ENCODE measurements around the gene DGKI. TPM values are rescaled to one million over a fixed set of nuclear protein-coding genes. Genes with fewer than 3 reads are reported as not detected.

DGKI gene
- total RNA-seq, 1 experiment from 2014 or later, result not detected

DNA sequence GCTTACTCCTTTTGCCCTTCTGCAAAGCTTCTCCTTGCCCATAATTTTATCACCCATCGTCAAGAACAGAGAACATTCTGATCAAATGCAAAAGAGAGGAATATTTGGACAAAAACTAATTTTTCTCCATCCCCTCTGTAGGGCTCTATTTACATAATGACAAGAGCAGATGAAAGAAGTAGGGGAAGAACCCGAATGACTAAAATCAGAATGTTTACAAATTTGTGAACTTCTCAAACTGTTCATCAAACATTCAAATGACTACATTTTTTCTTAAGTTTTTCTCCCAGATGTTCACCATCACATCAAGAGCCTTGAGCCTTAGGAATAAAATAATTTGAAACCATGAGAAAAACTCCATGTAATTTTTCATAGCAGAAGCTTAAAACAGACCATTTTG is 119.4 kb downstream of the DGKI start:
- H3K4me3 ChIP-seq (ENCODE audit: low read depth in 2 of 2, low read length in 2 of 2), result no peak overlapping the region
- no peaks in the 10 kb centered on the region for H3K4me1 ChIP-seq (ENCODE audit: control insufficient read depth, insufficient read depth, low read length)
- H3K27ac ChIP-seq (ENCODE audit: low read length), result no peak overlapping the region
- POLR2A ChIA-PET, result no interaction called here
- no peak for ATAC-seq
- in situ Hi-C loops (cut with HindIII; ENCODE audit: low pct_unique_long_range_greater_than_20kb, low sequenced_read_pairs) (no loop called here), intact Hi-C loops (cut with micrococcal nuclease; ENCODE audit: unreplicated experiment) (no loop called here)
- DNase-seq (ENCODE audit: low read depth, low spot score), result no peak
- CTCF ChIA-PET, result no interaction called here
- peaks cover 4% of the 10 kb centered on the region for H3K27me3 ChIP-seq (ENCODE audit: control insufficient read depth, insufficient read depth, low read length)
- TF ChIP-seq, protein P1, sequence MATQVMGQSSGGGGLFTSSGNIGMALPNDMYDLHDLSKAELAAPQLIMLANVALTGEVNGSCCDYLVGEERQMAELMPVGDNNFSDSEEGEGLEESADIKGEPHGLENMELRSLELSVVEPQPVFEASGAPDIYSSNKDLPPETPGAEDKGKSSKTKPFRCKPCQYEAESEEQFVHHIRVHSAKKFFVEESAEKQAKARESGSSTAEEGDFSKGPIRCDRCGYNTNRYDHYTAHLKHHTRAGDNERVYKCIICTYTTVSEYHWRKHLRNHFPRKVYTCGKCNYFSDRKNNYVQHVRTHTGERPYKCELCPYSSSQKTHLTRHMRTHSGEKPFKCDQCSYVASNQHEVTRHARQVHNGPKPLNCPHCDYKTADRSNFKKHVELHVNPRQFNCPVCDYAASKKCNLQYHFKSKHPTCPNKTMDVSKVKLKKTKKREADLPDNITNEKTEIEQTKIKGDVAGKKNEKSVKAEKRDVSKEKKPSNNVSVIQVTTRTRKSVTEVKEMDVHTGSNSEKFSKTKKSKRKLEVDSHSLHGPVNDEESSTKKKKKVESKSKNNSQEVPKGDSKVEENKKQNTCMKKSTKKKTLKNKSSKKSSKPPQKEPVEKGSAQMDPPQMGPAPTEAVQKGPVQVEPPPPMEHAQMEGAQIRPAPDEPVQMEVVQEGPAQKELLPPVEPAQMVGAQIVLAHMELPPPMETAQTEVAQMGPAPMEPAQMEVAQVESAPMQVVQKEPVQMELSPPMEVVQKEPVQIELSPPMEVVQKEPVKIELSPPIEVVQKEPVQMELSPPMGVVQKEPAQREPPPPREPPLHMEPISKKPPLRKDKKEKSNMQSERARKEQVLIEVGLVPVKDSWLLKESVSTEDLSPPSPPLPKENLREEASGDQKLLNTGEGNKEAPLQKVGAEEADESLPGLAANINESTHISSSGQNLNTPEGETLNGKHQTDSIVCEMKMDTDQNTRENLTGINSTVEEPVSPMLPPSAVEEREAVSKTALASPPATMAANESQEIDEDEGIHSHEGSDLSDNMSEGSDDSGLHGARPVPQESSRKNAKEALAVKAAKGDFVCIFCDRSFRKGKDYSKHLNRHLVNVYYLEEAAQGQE (IDR thresholded peaks at IDR 0.05; ENCODE audit: insufficient read depth in 1 of 2, low read depth in 2 of 2, low read length in 1 of 2), result no peak
- TF ChIP-seq TCF7L2 (IDR thresholded peaks at IDR 0.05; ENCODE audit: low read depth, low read length) (no peak), SIN3A (IDR thresholded peaks at IDR 0.05; ENCODE audit: borderline replicate concordance, insufficient read depth, low read depth, low read length) (no peak), POLR2AphosphoS5 (IDR thresholded peaks at IDR 0.05; ENCODE audit: low read depth, low read length) (no peak)
- TF ChIP-seq, protein P2, sequence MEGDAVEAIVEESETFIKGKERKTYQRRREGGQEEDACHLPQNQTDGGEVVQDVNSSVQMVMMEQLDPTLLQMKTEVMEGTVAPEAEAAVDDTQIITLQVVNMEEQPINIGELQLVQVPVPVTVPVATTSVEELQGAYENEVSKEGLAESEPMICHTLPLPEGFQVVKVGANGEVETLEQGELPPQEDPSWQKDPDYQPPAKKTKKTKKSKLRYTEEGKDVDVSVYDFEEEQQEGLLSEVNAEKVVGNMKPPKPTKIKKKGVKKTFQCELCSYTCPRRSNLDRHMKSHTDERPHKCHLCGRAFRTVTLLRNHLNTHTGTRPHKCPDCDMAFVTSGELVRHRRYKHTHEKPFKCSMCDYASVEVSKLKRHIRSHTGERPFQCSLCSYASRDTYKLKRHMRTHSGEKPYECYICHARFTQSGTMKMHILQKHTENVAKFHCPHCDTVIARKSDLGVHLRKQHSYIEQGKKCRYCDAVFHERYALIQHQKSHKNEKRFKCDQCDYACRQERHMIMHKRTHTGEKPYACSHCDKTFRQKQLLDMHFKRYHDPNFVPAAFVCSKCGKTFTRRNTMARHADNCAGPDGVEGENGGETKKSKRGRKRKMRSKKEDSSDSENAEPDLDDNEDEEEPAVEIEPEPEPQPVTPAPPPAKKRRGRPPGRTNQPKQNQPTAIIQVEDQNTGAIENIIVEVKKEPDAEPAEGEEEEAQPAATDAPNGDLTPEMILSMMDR (IDR thresholded peaks at IDR 0.05), result no peak
- H3K9me3 ChIP-seq (ENCODE audit: control insufficient read depth, insufficient read depth, low read depth, low read length), result no peaks in the 10 kb centered on the region
- no peaks in the 10 kb centered on the region for H3K36me3 ChIP-seq (ENCODE audit: control insufficient read depth, insufficient read depth, low read length)
- BruUV-seq (replicated peaks), result no TSS peak

DNA sequence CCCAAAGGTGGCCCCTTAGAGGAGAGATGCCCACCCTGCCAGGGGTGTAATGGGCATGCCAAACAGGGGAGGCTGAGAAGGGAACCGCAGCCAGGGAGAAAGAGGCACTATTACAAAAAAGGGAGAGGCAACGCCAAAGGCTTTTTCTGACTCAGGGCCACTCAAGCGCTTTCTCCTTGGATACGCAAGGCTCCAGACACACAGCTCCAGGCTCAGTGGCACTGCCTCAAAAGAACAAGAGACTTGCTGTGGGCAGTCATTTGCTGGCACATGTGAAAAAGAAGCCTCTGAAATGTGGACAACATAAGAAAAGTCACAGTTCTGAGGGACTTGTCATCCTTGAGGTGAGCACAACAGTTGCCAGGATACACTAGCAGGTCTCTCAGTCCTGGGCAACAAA is 128.4 kb downstream of the DGKI start:
- in situ Hi-C loops (cut with HindIII; ENCODE audit: low pct_unique_long_range_greater_than_20kb, low sequenced_read_pairs) (no loop called here), intact Hi-C loops (cut with micrococcal nuclease; ENCODE audit: unreplicated experiment) (no loop called here)
- no peaks in the 10 kb centered on the region for H3K4me1 ChIP-seq (ENCODE audit: control insufficient read depth, insufficient read depth, low read length)
- no peaks in the 10 kb centered on the region for H3K9me3 ChIP-seq (ENCODE audit: control insufficient read depth, insufficient read depth, low read depth, low read length)
- ATAC-seq, result no peak
- no peak overlapping the region for H3K4me3 ChIP-seq (ENCODE audit: low read depth in 2 of 2, low read length in 2 of 2)
- TF ChIP-seq SIN3A (IDR thresholded peaks at IDR 0.05; ENCODE audit: borderline replicate concordance, insufficient read depth, low read depth, low read length) (no peak), POLR2AphosphoS5 (IDR thresholded peaks at IDR 0.05; ENCODE audit: low read depth, low read length) (no peak), TCF7L2 (IDR thresholded peaks at IDR 0.05; ENCODE audit: low read depth, low read length) (no peak)
- TF ChIP-seq, protein P1 (IDR thresholded peaks at IDR 0.05; ENCODE audit: insufficient read depth in 1 of 2, low read depth in 2 of 2, low read length in 1 of 2), result no peak
- TF ChIP-seq, protein P2 (IDR thresholded peaks at IDR 0.05), result no peak
- ChIA-PET POLR2A (no interaction called here), CTCF (no interaction called here)
- H3K36me3 ChIP-seq (ENCODE audit: control insufficient read depth, insufficient read depth, low read length), result no peaks in the 10 kb centered on the region
- no TSS peak for BruUV-seq (replicated peaks)
- no peak for DNase-seq (ENCODE audit: low read depth, low spot score)
- H3K27me3 ChIP-seq (ENCODE audit: control insufficient read depth, insufficient read depth, low read length), result no peaks in the 10 kb centered on the region
- no peak overlapping the region for H3K27ac ChIP-seq (ENCODE audit: low read length)
